GM20000 (cell line): ENCODE data around the gene LRRC75B.
"Not testable (repeated sequence)": the region's sequence is repeated elsewhere in the genome, so short reads cannot be mapped to it uniquely, and the experiment has no call there.

Experiments
- DNase-seq: peaks from one replicate; pipeline ENCODE4 v3.0.0; 2012; ENCODE audit warnings: low spot score
- CTCF ChIP-seq: IDR thresholded peaks from 2 replicates; pipeline ENCODE4 v1.5.1; 2012; ENCODE audit warnings: mild to moderate bottlenecking, control low read depth; ENCODE audit errors: extremely low read depth, missing control alignments

Gene LRRC75B

GRCh38 chr22:24592851-24593558 lies at the start of gene LRRC75B:
Gene LRRC75B, minus strand, starts transcription at chr22:24593073. Its CDS starts 34 bp downstream, at chr22:24593039.
- no peak for TF ChIP-seq CTCF
- DNase-seq: peak; percentile 96

- DNase-seq: not testable (repeated sequence)
Measured at GRCh38 chr22:24642307-24642706, 49.4 kb upstream of the LRRC75B start.

- DNase-seq: not testable (repeated sequence)
Measured at GRCh38 chr22:24636513-24636912, 43.6 kb upstream of the LRRC75B start.

GRCh38 chr22:24634776-24635389 lies 42.0 kb upstream of the LRRC75B start:
- not testable (repeated sequence) for DNase-seq

- DNase-seq: not testable (repeated sequence)
Measured at GRCh38 chr22:24633231-24634023, 40.6 kb upstream of the LRRC75B start.

- not testable (repeated sequence) for DNase-seq
Measured at GRCh38 chr22:24632642-24633041, 39.8 kb upstream of the LRRC75B start.

GRCh38 chr22:24631430-24632122 lies 38.7 kb upstream of the LRRC75B start:
- DNase-seq: not testable (repeated sequence)

GRCh38 chr22:24630812-24631427 lies 38.0 kb upstream of the LRRC75B start:
- DNase-seq: not testable (repeated sequence)

GRCh38 chr22:24629069-24629468 lies 36.2 kb upstream of the LRRC75B start:
- not testable (repeated sequence) for DNase-seq
- TF ChIP-seq CTCF: peak; percentile 21

- not testable (repeated sequence) for DNase-seq
Measured at GRCh38 chr22:24627911-24628310, 35.0 kb upstream of the LRRC75B start.

GRCh38 chr22:24622596-24622995 lies 29.7 kb upstream of the LRRC75B start:
- not testable (repeated sequence) for DNase-seq

- not testable (repeated sequence) for DNase-seq
Measured at GRCh38 chr22:24621244-24621643, 28.4 kb upstream of the LRRC75B start.

GRCh38 chr22:24614794-24615193 lies 21.9 kb upstream of the LRRC75B start:
- not testable (repeated sequence) for DNase-seq

GRCh38 chr22:24609888-24610287 lies 17.0 kb upstream of the LRRC75B start:
- DNase-seq: not testable (repeated sequence)

- not testable (repeated sequence) for DNase-seq
Measured at GRCh38 chr22:24608327-24608726, 15.5 kb upstream of the LRRC75B start.

- DNase-seq: peak; percentile 56
Measured at GRCh38 chr22:24607429-24607983, 14.6 kb upstream of the LRRC75B start.

GRCh38 chr22:24606340-24606739 lies 13.5 kb upstream of the LRRC75B start:
- DNase-seq: not testable (repeated sequence)
